Amygdala (tissue), 56 donors: ENCODE results near the gene MYG1.
"Not testable (repeated sequence)": the region's sequence is repeated elsewhere in the genome, so short reads cannot be mapped to it uniquely, and the experiment has no call there.

Experiments
- DNase-seq, 56 donors: peaks; one replicate each; lab custom pipeline; 2025; lab: John Stamatoyannopoulos, UW

MYG1 gene

DNA sequence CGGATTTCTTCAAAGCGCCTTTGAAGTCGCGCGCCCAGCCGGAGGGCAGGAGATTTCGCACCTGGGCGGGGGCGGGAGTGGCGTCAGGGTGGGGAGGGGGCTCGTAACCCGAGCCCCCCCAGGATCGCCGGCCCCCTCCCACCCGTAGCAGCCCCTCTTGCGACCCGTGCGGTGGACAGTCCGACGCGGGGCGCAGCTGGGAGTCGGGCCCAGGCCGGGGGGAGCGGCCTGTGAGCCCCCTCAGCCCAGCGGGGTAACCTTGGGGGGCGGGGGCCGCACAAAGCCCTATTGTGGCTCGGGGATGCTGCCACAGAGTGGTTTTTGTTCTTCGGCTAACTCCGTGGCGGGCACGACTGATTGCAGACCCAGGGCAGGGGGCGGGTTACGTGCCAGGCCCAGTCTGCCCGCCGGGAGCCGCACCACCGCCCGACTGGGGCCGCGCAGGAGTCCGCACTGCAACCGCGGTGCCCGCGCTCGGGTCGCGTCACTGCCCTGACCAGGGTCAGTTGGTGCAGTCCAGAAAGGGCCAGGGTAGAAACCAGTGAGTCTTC is 26.1 kb downstream of the MYG1 start:
- peak in 55 of 56 donors; percentile 20 to 92 (median 76) for DNase-seq

- no peak for DNase-seq
Observed at GRCh38 chr12:53326460-53327185, 27.1 kb downstream of the MYG1 start.

DNA sequence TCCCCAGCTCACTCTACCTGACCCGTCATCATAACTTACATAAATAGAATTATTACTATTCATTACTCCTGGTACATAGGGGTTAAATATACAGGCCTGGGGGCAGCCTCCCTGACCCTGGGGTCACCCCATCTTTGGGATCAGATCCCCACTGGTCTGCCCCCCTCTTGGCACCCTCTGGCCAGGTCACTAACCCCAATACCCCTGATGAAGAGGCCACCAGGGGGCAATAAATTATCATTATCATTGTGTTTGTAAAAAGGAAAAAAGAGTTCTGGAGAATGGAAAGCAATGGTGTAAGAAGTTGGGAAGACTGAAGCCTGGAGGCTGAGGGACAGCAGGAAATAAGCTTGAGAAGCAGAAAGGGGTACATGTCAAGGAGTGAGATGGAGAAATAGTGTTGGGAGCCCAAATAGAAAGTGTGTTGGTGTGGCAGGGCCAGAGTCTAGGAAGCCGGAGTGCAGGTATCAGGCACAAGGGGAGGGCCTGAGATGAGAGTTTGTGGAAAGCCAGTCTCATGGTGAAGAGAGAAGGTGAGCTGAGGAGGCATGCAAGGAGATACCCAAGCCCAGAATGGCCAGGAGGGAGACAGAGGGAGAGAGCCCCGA is 28.0 kb downstream of the MYG1 start:
- DNase-seq, result peak in 1 of 56 donors; percentile 24

DNA sequence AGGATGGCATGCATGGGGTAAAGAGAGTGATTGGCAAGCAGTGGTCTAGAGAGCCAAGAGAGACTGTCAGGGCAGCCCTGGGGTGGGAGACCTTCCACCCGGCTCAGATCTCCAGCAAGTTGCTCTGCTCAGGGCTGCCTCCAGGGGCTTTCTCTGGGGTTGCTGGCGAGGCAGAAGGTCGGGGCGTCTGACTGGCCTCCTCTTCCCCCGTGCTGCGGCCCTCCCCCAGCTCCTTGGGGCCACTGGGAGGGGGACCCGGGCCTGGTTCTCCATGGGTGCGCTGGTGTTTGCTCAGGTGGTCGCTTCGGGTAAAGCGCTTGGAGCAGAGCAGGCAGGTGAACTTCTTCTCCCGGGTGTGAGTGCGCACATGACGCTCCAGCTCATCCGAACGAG is 28.5 kb downstream of the MYG1 start:
- DNase-seq, result no peak

DNA sequence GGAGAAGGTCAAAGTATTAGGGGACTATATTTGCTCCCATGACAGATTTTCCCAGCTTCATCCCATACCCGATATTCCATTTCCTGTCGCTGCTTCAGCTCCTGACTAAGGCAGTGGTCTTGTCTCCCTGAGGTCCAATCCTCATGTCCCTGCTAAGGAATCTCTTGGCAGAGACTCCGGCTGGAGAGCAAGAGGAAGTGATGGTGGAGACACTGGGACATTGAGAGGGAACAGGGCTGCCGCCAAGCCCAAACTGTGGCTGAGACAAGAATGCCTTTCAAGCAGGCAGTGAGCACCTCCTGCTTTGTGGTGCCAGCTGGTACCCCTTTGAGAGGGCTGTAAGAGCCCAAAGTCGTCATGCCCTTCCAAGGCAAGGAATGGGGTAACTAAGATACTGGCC is 31.2 kb downstream of the MYG1 start:
- DNase-seq, result no peak

DNA sequence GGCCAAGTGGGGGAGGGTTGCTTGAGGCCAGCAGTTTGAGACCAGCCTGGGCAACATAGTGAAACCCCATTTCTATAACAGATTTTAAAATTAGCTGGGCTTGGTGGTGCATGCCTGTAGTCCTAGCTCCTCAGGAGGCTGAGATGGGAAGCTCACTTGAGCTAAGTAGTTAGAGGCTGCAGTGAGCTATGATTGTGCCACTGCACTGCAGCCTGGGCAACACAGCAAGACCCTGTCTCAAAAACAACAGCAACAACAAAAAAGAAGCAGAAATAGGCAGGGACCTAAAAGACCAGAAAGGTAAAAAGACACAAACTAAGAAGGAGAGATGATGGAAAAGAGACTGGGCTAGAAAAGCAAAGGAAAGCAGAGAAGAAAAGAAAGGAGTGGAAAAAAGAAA is 32.8 kb downstream of the MYG1 start:
- not testable (repeated sequence) for DNase-seq

DNA sequence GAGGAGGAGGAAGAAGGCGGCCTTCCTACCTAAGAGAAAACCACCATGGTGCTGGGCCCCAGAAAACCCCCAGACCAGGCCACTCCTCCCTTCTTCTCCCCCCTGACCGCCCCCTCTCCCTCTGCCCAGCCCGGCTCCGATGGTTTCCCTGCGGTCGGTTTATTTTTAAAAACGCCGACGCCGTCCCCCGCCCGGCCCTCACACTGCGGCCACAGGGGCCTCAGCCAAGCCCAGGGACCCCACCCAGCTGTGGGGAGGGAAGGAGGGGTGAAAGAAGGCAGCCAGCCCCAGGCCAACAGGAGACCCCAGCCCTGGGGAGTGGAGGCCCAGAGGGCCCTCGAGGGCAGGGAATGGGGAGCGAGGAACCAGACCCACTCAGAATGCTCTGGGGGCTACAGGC is 33.2 kb downstream of the MYG1 start:
- DNase-seq, result no peak

DNA sequence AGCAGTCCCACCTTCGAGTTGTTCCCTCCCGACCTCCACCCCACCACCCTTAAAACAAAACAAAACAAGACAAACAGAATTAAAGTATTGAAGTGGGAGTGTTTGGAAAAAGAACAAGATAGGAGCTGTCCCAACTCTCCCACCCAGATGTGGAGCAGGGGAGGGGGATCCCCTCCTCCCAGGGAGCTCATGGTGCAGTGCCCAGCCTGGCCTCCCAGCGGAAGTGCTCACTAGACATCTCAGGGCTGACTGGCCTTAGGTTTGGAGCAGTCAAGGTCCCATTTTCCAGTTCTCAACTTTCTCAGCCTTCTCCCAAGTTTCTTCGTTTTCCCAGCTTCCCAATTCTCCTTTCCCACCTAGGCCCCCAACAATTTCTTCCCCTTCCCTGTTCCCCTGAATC is 33.8 kb downstream of the MYG1 start:
- DNase-seq, result no peak

- DNase-seq, result no peak
Observed at GRCh38 chr12:53333845-53334244, 34.4 kb downstream of the MYG1 start.

DNA sequence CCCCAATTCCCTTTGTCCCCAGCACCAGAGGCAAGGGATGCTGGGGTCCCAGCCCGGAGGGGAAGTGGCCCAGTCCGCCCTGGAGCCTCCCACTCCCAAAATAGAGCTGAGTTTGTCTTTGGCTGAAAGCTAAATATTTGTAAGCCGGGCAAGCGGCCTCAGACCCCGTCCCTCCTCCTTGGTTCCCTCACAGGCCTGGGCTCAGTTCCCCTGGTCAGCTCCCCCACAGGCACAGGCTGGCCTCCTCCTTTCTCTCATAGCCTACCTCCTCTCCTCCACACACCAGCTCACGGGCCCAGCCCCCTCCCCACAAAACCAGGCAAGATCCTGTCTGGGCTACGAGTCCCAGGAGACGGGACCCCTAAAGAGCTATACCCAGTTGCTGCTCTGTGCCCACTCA is 35.3 kb downstream of the MYG1 start:
- no peak for DNase-seq

- no peak for DNase-seq
Observed at GRCh38 chr12:53336181-53336681, 36.7 kb downstream of the MYG1 start, which contains the start of gene SP7. TSS of gene SP7 (minus strand) at chr12:53336354. CDS start at chr12:53335646, 708 bp downstream.

GRCh38 chr12:53338017-53338416 is 38.5 kb downstream of the MYG1 start:
- no peak for DNase-seq

GRCh38 chr12:53338916-53339315 is 39.4 kb downstream of the MYG1 start:
- DNase-seq, result no peak

DNA sequence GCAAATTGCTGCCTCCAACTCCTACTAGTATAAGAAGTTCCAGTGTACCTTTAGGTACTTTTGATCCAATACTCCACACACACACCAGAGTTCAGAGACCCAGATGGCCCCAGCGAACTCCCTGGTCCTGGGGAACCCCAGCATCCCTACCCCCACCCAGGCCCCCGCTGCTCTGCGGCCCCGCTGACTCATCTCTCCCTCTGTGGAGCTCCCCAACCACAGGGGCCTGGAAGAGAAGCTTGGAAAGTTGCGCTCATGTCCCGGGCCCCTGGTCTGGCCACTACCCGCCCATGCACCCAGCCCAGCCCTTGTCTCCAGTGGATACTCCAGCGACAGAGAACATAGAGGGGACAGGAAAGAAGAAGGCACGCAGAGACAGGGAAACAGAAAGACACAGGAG is 40.9 kb downstream of the MYG1 start:
- DNase-seq, result no peak

DNA sequence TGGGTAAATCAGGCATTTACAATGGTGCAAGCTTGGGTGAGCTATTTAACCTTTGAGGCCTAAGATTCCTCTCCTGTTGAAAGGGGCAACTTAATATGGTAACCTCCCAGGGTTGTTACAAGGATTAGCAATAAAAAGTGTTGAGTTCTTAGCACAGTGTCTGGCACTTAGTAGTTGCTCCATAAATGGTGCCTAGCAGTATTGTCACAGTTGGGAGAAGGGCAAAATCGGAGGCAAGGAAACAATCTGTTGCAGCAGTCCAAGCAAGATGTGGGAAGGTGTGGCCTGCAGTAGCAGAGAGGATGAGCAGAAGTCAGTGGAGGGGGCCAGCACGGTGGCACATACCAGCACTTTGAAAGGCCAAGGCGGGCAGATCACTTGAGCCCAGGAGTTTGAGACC is 44.0 kb downstream of the MYG1 start:
- DNase-seq, result no peak

GRCh38 chr12:53343969-53344368 is 44.5 kb downstream of the MYG1 start:
- DNase-seq, result no peak

DNA sequence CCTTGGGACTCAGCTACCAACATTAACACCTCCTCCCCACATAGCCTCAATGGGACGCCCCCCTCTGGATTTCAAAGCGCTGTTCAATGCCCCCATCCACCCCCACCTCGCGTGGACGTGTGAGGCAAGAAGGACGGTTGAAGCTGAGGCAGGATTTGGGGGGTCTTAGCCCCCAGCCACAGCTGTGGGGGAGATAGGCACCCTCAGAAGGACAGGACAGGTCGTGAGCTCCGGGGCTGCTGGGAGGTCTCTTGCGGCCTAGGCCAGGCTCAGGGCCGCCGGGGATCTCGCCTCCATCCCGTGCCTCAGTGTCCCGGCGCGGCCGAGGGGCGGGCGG is 45.0 kb downstream of the MYG1 start:
- no peak for DNase-seq

- peak in 54 of 56 donors; percentile 29 to 89 (median 70) for DNase-seq
Observed at GRCh38 chr12:53344824-53345485, 45.5 kb downstream of the MYG1 start.

- peak in 1 of 56 donors; percentile 35 for DNase-seq
Observed at GRCh38 chr12:53345486-53346188, 46.1 kb downstream of the MYG1 start.

DNA sequence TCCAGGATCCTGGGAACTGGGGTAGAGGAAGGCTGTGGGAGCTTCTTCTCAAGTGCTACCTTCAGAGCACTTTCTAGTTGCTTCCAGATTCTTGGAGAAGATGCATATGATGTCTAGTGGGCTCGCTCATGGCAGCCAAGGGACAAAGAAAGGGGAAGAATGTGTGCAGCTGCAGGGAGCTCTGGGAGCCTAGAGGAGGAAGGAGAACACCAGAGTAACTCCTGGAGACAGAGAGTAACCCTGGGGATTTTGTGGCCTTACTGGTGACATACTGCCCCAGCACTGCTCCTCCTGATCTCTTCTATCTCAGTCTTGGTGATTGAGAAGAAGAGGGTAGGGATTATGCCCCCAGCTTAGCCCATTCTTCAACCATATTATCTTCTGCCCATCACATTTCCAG is 47.0 kb downstream of the MYG1 start:
- DNase-seq, result no peak

DNA sequence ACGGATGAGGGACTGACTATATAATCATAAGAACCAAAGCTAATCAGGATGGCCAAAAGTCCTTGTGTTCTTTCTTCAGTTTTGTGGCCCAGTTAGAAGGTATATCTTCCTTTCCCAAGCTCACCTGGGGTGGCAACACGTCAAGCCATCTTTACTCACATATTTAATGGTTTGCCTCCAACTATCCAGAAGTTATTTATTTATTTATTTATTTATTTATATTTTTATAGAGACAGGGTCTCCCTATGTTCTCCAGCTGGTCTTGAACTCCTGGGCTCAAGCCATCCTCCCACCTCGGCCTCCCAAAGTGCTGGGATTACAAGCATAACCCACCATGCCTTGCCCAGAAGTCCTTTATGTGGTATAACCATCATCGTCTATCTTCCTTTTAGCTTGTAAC is 48.4 kb downstream of the MYG1 start:
- no peak for DNase-seq
